ENCODE data around the gene ITPR1. TPM values are rescaled to one million over a fixed set of nuclear protein-coding genes. Genes with fewer than 3 reads are reported as not detected.

The ITPR1 gene
- total and polyA plus RNA-seq, 11 donors: 8.9 to 55.8 (median 19.9) TPM

DNA sequence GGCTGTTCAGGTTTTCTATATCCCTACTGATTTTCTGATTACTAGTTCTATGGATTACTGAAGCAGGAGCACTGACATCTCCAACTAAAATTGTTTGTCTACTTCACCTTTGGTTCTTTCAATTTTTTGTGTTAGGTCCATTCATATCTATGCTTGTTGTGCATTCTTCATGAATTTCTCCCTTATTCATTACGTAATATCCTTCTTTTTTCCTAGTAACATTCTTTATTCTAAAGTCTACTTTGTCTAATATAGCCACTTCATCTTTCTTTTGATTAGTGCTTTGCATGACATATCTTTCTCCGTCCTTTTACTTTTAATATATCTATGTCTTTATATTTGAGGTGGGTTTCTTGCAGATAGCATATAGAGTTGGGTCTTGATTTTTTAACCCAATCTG is 369.8 kb downstream of the ITPR1 start:
- TF ChIP-seq, protein P1, sequence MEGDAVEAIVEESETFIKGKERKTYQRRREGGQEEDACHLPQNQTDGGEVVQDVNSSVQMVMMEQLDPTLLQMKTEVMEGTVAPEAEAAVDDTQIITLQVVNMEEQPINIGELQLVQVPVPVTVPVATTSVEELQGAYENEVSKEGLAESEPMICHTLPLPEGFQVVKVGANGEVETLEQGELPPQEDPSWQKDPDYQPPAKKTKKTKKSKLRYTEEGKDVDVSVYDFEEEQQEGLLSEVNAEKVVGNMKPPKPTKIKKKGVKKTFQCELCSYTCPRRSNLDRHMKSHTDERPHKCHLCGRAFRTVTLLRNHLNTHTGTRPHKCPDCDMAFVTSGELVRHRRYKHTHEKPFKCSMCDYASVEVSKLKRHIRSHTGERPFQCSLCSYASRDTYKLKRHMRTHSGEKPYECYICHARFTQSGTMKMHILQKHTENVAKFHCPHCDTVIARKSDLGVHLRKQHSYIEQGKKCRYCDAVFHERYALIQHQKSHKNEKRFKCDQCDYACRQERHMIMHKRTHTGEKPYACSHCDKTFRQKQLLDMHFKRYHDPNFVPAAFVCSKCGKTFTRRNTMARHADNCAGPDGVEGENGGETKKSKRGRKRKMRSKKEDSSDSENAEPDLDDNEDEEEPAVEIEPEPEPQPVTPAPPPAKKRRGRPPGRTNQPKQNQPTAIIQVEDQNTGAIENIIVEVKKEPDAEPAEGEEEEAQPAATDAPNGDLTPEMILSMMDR (IDR thresholded peaks at IDR 0.05): no peak
- TF ChIP-seq POLR2A (IDR thresholded peaks at IDR 0.05): no peak
- H3K27me3 ChIP-seq: no peaks in the 10 kb centered on the region
- H3K9me3 ChIP-seq: peaks cover 0 to 21% (median 12%) of the 10 kb centered on the region in 12 donors
- H3K4me1 ChIP-seq: peaks cover 8 to 24% (median 16%) of the 10 kb centered on the region in 12 donors
- DNase-seq: no peak
- WGBS, 4 donors: 97 to 98% (median 98%) methylated on average over 2 of the region's 2 CpGs
- no peak overlapping the region for H3K4me3 ChIP-seq
- intact Hi-C loops (cut with DNase I): no loop called here
- no peak overlapping the region for H3K27ac ChIP-seq
- ATAC-seq: no peak
- no peaks in the 10 kb centered on the region for H3K36me3 ChIP-seq

DNA sequence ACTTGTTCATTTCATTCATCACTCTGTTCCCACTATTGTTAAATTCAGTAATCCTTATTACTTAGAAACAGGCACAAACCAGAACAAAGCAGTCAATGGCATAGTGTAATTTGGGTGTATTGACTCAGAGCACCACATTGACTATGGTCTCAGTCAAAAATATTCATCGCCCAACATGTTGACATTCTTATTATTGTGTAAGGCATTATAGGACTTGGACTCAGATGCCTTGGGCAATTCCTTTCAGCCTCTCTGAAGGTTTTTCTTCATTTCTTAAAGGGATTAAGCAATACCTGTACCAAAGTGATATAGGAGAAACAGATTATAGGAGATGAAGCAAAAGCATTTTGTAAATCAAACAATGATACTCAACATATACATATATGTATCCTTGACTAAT is 371.4 kb downstream of the ITPR1 start:
- peaks cover 8 to 30% (median 21%) of the 10 kb centered on the region in 12 donors for H3K4me1 ChIP-seq
- H3K36me3 ChIP-seq: no peaks in the 10 kb centered on the region
- no peak for DNase-seq
- TF ChIP-seq, protein P1 (IDR thresholded peaks at IDR 0.05): no peak
- no peak for TF ChIP-seq POLR2A (IDR thresholded peaks at IDR 0.05)
- no peaks in the 10 kb centered on the region for H3K27me3 ChIP-seq
- no peak overlapping the region for H3K4me3 ChIP-seq
- H3K27ac ChIP-seq: no peak overlapping the region
- H3K9me3 ChIP-seq: peaks cover 0 to 21% (median 12%) of the 10 kb centered on the region in 12 donors
- WGBS, 4 donors: 94 to 97% (median 96%) methylated on average over 1 of the region's 1 CpG
- no peak for ATAC-seq
- intact Hi-C loops (cut with DNase I): no loop called here

DNA sequence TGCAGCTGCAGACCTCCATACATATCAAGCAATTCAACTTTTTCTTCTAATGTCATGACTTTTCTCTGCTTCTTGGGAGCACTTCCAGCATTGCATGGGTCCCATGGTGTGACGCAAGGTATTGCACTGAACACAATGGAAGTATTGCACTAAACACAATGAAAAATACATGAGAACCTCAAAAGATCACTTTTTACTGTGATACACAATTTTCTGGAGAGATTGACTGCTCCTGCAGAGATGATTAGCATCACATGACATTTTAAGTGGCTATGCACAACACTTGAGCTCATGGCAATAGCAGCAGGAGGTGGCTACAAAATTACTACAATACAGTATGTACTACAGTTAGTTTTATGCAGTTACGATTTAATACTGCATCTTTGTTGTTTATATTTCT is 372.6 kb downstream of the ITPR1 start:
- WGBS, 4 donors: 91 to 97% (median 94%) methylated on average over 2 of the region's 2 CpGs
- no peak for DNase-seq
- intact Hi-C loops (cut with DNase I): no loop called here

DNA sequence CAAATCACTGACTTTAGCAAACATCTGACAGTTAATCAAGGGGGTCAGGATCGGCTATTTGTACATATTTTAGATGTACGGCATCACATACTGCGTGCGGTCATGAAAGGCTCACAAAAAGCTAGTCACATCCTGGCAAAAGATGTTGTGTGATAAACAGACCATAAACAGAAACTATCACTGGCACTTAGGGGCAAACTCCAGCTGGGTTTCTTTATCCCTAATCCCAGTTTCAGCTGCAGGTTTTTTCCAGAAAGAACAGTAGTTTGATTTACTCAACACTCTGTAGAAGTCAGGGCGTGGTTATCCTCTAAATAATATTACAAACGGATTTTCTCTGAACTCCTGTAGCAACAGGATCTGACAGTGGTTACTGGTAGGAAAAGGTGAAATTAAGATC is 373.7 kb downstream of the ITPR1 start:
- H3K36me3 ChIP-seq: no peaks in the 10 kb centered on the region
- peak in 1 of 4 donors; percentile 4 for ATAC-seq
- DNase-seq: no peak
- H3K9me3 ChIP-seq: peaks cover 0 to 7% (median 1%) of the 10 kb centered on the region in 12 donors
- TF ChIP-seq, protein P1 (IDR thresholded peaks at IDR 0.05): no peak
- no peak for TF ChIP-seq POLR2A (IDR thresholded peaks at IDR 0.05)
- WGBS, 4 donors: 34 to 54% (median 48%) methylated on average over 6 of the region's 6 CpGs
- H3K4me3 ChIP-seq: peak overlapping the region in 9 of 12 donors; percentile 6 to 63 (median 57)
- H3K27ac ChIP-seq: peak overlapping the region; percentile 88 to 99 (median 98)
- intact Hi-C loops (cut with DNase I): no loop called here
- H3K27me3 ChIP-seq: no peaks in the 10 kb centered on the region
- H3K4me1 ChIP-seq: peaks cover 8 to 31% (median 21%) of the 10 kb centered on the region in 12 donors

More for the DNA sequence above, 372.6 kb downstream of the ITPR1 start:
- Histone ChIP-seq H3K36me3 (no peaks in the 10 kb centered on the region), H3K4me3 (no peak overlapping the region), H3K27me3 (no peaks in the 10 kb centered on the region), H3K9me3 (peaks cover 0 to 18% (median 11%) of the 10 kb centered on the region in 12 donors), H3K4me1 (peaks cover 8 to 31% (median 21%) of the 10 kb centered on the region in 12 donors), H3K27ac (peak overlapping the region in 2 of 12 donors; percentile 5 to 99)
- TF ChIP-seq, protein P1 (IDR thresholded peaks at IDR 0.05): no peak
- no peak for TF ChIP-seq POLR2A (IDR thresholded peaks at IDR 0.05)
- ATAC-seq: no peak

Measured in heart left ventricle (tissue), 16 donors.